ENCODE measurements around the gene SMAD5. TPM values are rescaled to one million over a fixed set of nuclear protein-coding genes. Genes with fewer than 3 reads are reported as not detected.

SMAD5 gene
- total RNA-seq, 4 donors from 2014 or later = 41.1 to 55.6 (median 43.7) TPM

GRCh38 chr5:136209346-136209910, 76.8 kb downstream of the SMAD5 start:
- TF ChIP-seq CTCF (IDR thresholded peaks at IDR 0.05; ENCODE audit: low read depth) = no peak

- TF ChIP-seq CTCF (IDR thresholded peaks at IDR 0.05; ENCODE audit: low read depth) = no peak
Observed at GRCh38 chr5:136210259-136210658, 77.6 kb downstream of the SMAD5 start.

GRCh38 chr5:136211282-136212040, 78.8 kb downstream of the SMAD5 start:
- TF ChIP-seq CTCF (IDR thresholded peaks at IDR 0.05; ENCODE audit: low read depth) = no peak

GRCh38 chr5:136212252-136212721, 79.6 kb downstream of the SMAD5 start:
- no peak for TF ChIP-seq CTCF (IDR thresholded peaks at IDR 0.05; ENCODE audit: low read depth)

- TF ChIP-seq CTCF (IDR thresholded peaks at IDR 0.05; ENCODE audit: low read depth) = no peak
Observed at GRCh38 chr5:136213919-136214493, 81.4 kb downstream of the SMAD5 start.

- no peak for TF ChIP-seq CTCF (IDR thresholded peaks at IDR 0.05; ENCODE audit: low read depth)
Observed at GRCh38 chr5:136215812-136216211, 83.2 kb downstream of the SMAD5 start.

GRCh38 chr5:136216230-136216629, 83.6 kb downstream of the SMAD5 start:
- no peak for TF ChIP-seq CTCF (IDR thresholded peaks at IDR 0.05; ENCODE audit: low read depth)
